ENCODE data around the gene EIF2B1. TPM values are rescaled to one million over a fixed set of nuclear protein-coding genes. Genes with fewer than 3 reads are reported as not detected.
A peak's percentile ranks its signal among the peaks of the same experiment; 100 is the strongest.

Gene EIF2B1
- total and polyA plus RNA-seq, 9 of the 15 experiments (the other 6 are each of a cell fraction or from before 2014, with no cell fraction given): 35.7 to 195 (median 67.8) TPM

- TF ChIP-seq ATF6 (CRISPR knock-in tag; IDR thresholded peaks at IDR 0.05) (no peak), RB1 (IDR thresholded peaks at IDR 0.05; ENCODE audit: low read depth) (no peak), RCOR1 (IDR thresholded peaks at IDR 0.05; ENCODE audit: borderline replicate concordance in 1 of 2, low read depth in 2 of 2, low read length in 2 of 2) (no peak), ZBTB1 (CRISPR knock-in tag; IDR thresholded peaks at IDR 0.05; ENCODE audit: borderline replicate concordance, low read depth) (no peak), PTBP1 (IDR thresholded peaks at IDR 0.05; ENCODE audit: low read depth, low read length) (no peak)
- TF ChIP-seq, protein P1, sequence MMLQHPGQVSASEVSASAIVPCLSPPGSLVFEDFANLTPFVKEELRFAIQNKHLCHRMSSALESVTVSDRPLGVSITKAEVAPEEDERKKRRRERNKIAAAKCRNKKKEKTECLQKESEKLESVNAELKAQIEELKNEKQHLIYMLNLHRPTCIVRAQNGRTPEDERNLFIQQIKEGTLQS (IDR thresholded peaks at IDR 0.05): peak; percentile 75
- TF ChIP-seq, protein P1 (CRISPR knock-in tag; conservative IDR thresholded peaks at IDR 0.05): no peak
Observed at GRCh38 chr12:123659996-123660727, 26.7 kb upstream of the EIF2B1 start (continued).
